HCT116 (cell line): Measurements from ENCODE around the gene MORC1. TPM values are rescaled to one million over a fixed set of nuclear protein-coding genes. Genes with fewer than 3 reads are reported as not detected.

Experiments used
- ATAC-seq: fragments of 200-7000 bp; cut with Tn5 transposase; 2 replicates; pipeline ENCODE4 v1.9.1; 2020; ENCODE audit warnings: mild to moderate bottlenecking, moderate library complexity
- BruUV-seq: library from RNA; stranded (reverse); fragments of 400-500 nt; replicated peaks from 2 replicates; lab custom pipeline; 2021; lab: Mats Ljungman, UMichigan
- CTCF ChIA-PET: fragments of 300-600 bp; sonication (Branson Sonifier 250); formaldehyde crosslinking; loops from one replicate; lab custom pipeline; 2021; ENCODE audit warnings: antibody characterized with exemption; lab: Charles Lee
- POLR2A ChIA-PET: fragments of 300-600, 350-600 bp; sonication (Branson Sonifier 250); formaldehyde crosslinking; loops from one replicate; lab custom pipeline; 2021; ENCODE audit warnings: antibody characterized with exemption; lab: Charles Lee
- RAD21 ChIA-PET, 2 experiments: fragments of 300-600 bp; sonication (Branson Sonifier 250); formaldehyde crosslinking; loops; one replicate each; lab custom pipeline; 2023; ENCODE audit warnings: low total read pairs in 2 of 2; ENCODE audit not compliant: uncharacterized antibody in 2 of 2, unreplicated experiment in 2 of 2, low non-redundant PET in 1 of 2; lab: Charles Lee
- DNase-seq: peaks from one replicate; pipeline ENCODE4 v3.0.0-alpha.2; 2010; ENCODE audit warnings: low read depth, low spot score
- H2AFZ ChIP-seq: fragments of 200-600 bp; shearing (Covaris generic), sonication (generic); 2 replicates; pipeline ENCODE4 v1.6.1; 2017; ENCODE audit warnings: low read depth, mixed run types, mixed read lengths, antibody characterized with exemption, low read length; ENCODE audit not compliant: poor library complexity, severe bottlenecking
- H3K27ac ChIP-seq: 2 replicates; pipeline ENCODE4 v1.5.1; 2012; ENCODE audit warnings: low read depth, low read length
- H3K27me3 ChIP-seq: fragments of 200-600 bp; sonication (generic); 2 replicates; pipeline ENCODE4 v1.6.1; 2016; ENCODE audit warnings: mixed run types, low read length, mixed read lengths; ENCODE audit not compliant: insufficient read depth
- H3K36me3 ChIP-seq, 2 experiments: fragments of 200-500 bp in 1 of 2; fragments of 200-600 bp in 1 of 2; sonication (Bioruptor generic) in 1 of 2; sonication (generic) in 1 of 2; 2 replicates each; pipeline versions ENCODE4 v1.5.1 to v1.6.1; 2014 to 2016; ENCODE audit warnings: low read length in 2 of 2, inconsistent platforms in 1 of 2, mixed read lengths in 1 of 2, mixed run types in 1 of 2; ENCODE audit not compliant: insufficient read depth in 2 of 2, control insufficient read depth in 1 of 2
- H3K4me1 ChIP-seq, 2 experiments: fragments of 200-600 bp in 1 of 2; sonication (generic) in 1 of 2; 2 replicates each; pipeline versions ENCODE4 v1.5.1 to v1.6.1; 2012 to 2017; ENCODE audit warnings: low read length in 2 of 2, inconsistent platforms in 1 of 2, mild to moderate bottlenecking in 1 of 2, mixed read lengths in 1 of 2, mixed run types in 1 of 2, moderate library complexity in 1 of 2; ENCODE audit not compliant: insufficient read depth in 2 of 2, control insufficient read depth in 1 of 2
- H3K4me2 ChIP-seq: fragments of 200-600 bp; sonication (generic); 2 replicates; pipeline ENCODE4 v1.6.1; 2017; ENCODE audit warnings: mixed run types, low read length, mixed read lengths
- H3K4me3 ChIP-seq, 2 experiments: fragments of 200-600 bp in 1 of 2; sonication (generic) in 1 of 2; replicated peaks in 1 of 2; 2 replicates each; pipeline ENCODE4 v1.5.1; 2011 to 2016; ENCODE audit warnings: low read length in 2 of 2, control low read depth in 1 of 2, low read depth in 1 of 2, mild to moderate bottlenecking in 1 of 2, mixed read lengths in 1 of 2, mixed run types in 1 of 2
- H3K79me2 ChIP-seq: fragments of 200-600 bp; sonication (generic); 2 replicates; pipeline ENCODE4 v1.6.1; 2017; ENCODE audit warnings: mild to moderate bottlenecking, mixed run types, low read length, moderate library complexity, mixed read lengths; ENCODE audit not compliant: insufficient read depth
- H3K9ac ChIP-seq: fragments of 200-600 bp; sonication (generic); 2 replicates; pipeline ENCODE4 v1.6.1; 2016; ENCODE audit warnings: low read length, mixed read lengths
- H3K9me2 ChIP-seq: fragments of 200-600 bp; sonication (generic), shearing (Covaris generic); 2 replicates; pipeline ENCODE4 v1.6.1; 2017; ENCODE audit warnings: mixed run types, mild to moderate bottlenecking, moderate library complexity; ENCODE audit not compliant: insufficient read depth
- H3K9me3 ChIP-seq, 2 experiments: fragments of 200-500 bp in 1 of 2; fragments of 200-600 bp in 1 of 2; sonication (Bioruptor generic) in 1 of 2; sonication (generic) in 1 of 2; 2 replicates each; pipeline ENCODE4 v1.6.1; 2014 to 2017; ENCODE audit warnings: low read length in 2 of 2, mixed read lengths in 2 of 2, inconsistent platforms in 1 of 2, low read depth in 1 of 2, mild to moderate bottlenecking in 1 of 2, mixed run types in 1 of 2, moderate library complexity in 1 of 2; ENCODE audit not compliant: control insufficient read depth in 1 of 2, insufficient read depth in 1 of 2
- H4K20me1 ChIP-seq: fragments of 200-600 bp; sonication (generic), shearing (Covaris generic); 2 replicates; pipeline ENCODE4 v1.6.1; 2017; ENCODE audit warnings: mixed run types, mild to moderate bottlenecking, moderate library complexity; ENCODE audit not compliant: insufficient read depth
- ATF3 ChIP-seq: IDR thresholded peaks from 2 replicates; pipeline ENCODE4 v1.6.1; 2012
- EGR1 ChIP-seq: IDR thresholded peaks from 2 replicates; pipeline ENCODE4 v1.6.1; 2012; ENCODE audit warnings: low read depth
- EZH2 ChIP-seq: fragments of 200-600 bp; sonication (generic); IDR thresholded peaks from 2 replicates; pipeline ENCODE4 v1.6.1; 2017; ENCODE audit warnings: antibody characterized with exemption, mixed run types
- FOSL1 ChIP-seq: IDR thresholded peaks from 2 replicates; pipeline ENCODE4 v1.6.1; 2012; ENCODE audit warnings: low read depth
- JUND ChIP-seq: IDR thresholded peaks from 2 replicates; pipeline ENCODE4 v1.6.1; 2012
- MAX ChIP-seq: IDR thresholded peaks from 2 replicates; pipeline ENCODE4 v1.6.1; 2012
- POLR2A ChIP-seq: IDR thresholded peaks from 2 replicates; pipeline ENCODE4 v1.7.0; 2011; ENCODE audit warnings: borderline replicate concordance; ENCODE audit not compliant: insufficient read depth, insufficient read length; ENCODE audit errors: extremely low read depth
- REST ChIP-seq: IDR thresholded peaks from 2 replicates; pipeline ENCODE4 v1.6.1; 2012; ENCODE audit warnings: low read depth
- SIN3A ChIP-seq: IDR thresholded peaks from 2 replicates; pipeline ENCODE4 v1.6.1; 2012; ENCODE audit warnings: low read depth
- SP1 ChIP-seq: IDR thresholded peaks from 2 replicates; pipeline ENCODE4 v1.6.1; 2012; ENCODE audit warnings: low read depth
- YY1 ChIP-seq: IDR thresholded peaks from 2 replicates; pipeline ENCODE4 v1.6.1; 2011; ENCODE audit warnings: low read length, low read depth, moderate library complexity, mild to moderate bottlenecking; ENCODE audit not compliant: insufficient replicate concordance; ENCODE audit errors: extremely low read depth
- ZFX ChIP-seq: fragments of 450-650 bp; IDR thresholded peaks from 2 replicates; pipeline ENCODE4 v1.6.1; 2017
- ZNF274 ChIP-seq: fragments of 200-500 bp; sonication (Bioruptor generic); IDR thresholded peaks from 2 replicates; pipeline ENCODE4 v1.6.1; 2014; ENCODE audit warnings: mild to moderate bottlenecking, low read depth, low read length, inconsistent platforms
- intact Hi-C: fragments of 100-400 bp; cut with micrococcal nuclease; formaldehyde crosslinking; loops from 2 replicates; pipeline ENCODE4 v1.10.0; 2022
- total RNA-seq: library from RNA; stranded (reverse); gene quantifications from one replicate; pipeline ENCODE4 v1.2.1, GENCODE V29; 2021; ENCODE audit not compliant: unreplicated experiment

The MORC1 gene
- total RNA-seq, 1 experiment from 2014 or later: not detected

GRCh38 chr3:108973019-108973418 lies 144.9 kb downstream of the MORC1 start:
- RAD21 ChIA-PET: no interaction called here
- Histone ChIP-seq H3K27ac (no peak overlapping the region), H3K36me3 (no peaks in the 10 kb centered on the region), H3K4me2 (no peak overlapping the region), H3K27me3 (no peaks in the 10 kb centered on the region), H3K79me2 (no peaks in the 10 kb centered on the region), H3K4me1 (no peaks in the 10 kb centered on the region), H3K9ac (no peak overlapping the region), H3K9me2 (no peaks in the 10 kb centered on the region), H3K4me3 (no peak overlapping the region), H3K9me3 (no peaks in the 10 kb centered on the region), H4K20me1 (no peaks in the 10 kb centered on the region), H2AFZ (no peak overlapping the region)
- intact Hi-C loops: no loop called here
- ATAC-seq: no peak
- POLR2A ChIA-PET: no interaction called here
- DNase-seq: no peak
- no peak for TF ChIP-seq ATF3
- no peak for TF ChIP-seq MAX
- TF ChIP-seq SP1: no peak
- no peak for TF ChIP-seq EGR1
- no peak for TF ChIP-seq YY1
- no peak for TF ChIP-seq ZFX
- TF ChIP-seq FOSL1: no peak
- no peak for TF ChIP-seq EZH2
- no peak for TF ChIP-seq SIN3A
- TF ChIP-seq JUND: no peak
- TF ChIP-seq POLR2A: no peak
- TF ChIP-seq ZNF274: no peak
- TF ChIP-seq REST: no peak
- no TSS peak for BruUV-seq
- CTCF ChIA-PET: no interaction called here
